Activated CD8-positive, alpha-beta memory T cell treated with anti-CD3 and anti-CD28 coated beads for 48 hours (primary cell): Measurements from ENCODE around the gene FKBP6.
"Not testable (repeated sequence)": the region's sequence is repeated elsewhere in the genome, so short reads cannot be mapped to it uniquely, and the experiment has no call there.

Source experiments
- DNase-seq, 3 experiments: peaks; one replicate each; pipeline ENCODE4 v3.0.0-alpha.2; 2020; ENCODE audit warnings: low read depth in 2 of 3, low spot score in 2 of 3

FKBP6 gene

GRCh38 chr7:73327922-73328321, at the start of gene FKBP6, which contains the start of gene TRIM50:
TSS of gene FKBP6 (plus strand) at chr7:73328161. CDS start at chr7:73328429, 268 bp downstream.
TSS of gene TRIM50 (minus strand) at chr7:73328082. CDS start at chr7:73324787, 3,295 bp downstream.
- not testable (repeated sequence) for DNase-seq

GRCh38 chr7:73297235-73297634, 30.7 kb upstream of the FKBP6 start:
- not testable (repeated sequence) for DNase-seq

- not testable (repeated sequence) for DNase-seq
These were observed 30.3 kb upstream of the FKBP6 start for GRCh38 chr7:73297706-73298105.

- DNase-seq: not testable (repeated sequence)
These were observed 28.1 kb upstream of the FKBP6 start for GRCh38 chr7:73299812-73300211.

GRCh38 chr7:73301108-73301507, 26.9 kb upstream of the FKBP6 start:
- DNase-seq: not testable (repeated sequence)

GRCh38 chr7:73302846-73303245, 25.1 kb upstream of the FKBP6 start:
- not testable (repeated sequence) for DNase-seq

- no peak for DNase-seq
These were observed 24.4 kb upstream of the FKBP6 start for GRCh38 chr7:73303546-73303945.

- no peak for DNase-seq
These were observed 23.9 kb upstream of the FKBP6 start for GRCh38 chr7:73304071-73304470.

GRCh38 chr7:73304612-73305387, 23.2 kb upstream of the FKBP6 start:
- DNase-seq: not testable (repeated sequence)

GRCh38 chr7:73307436-73307835, 20.5 kb upstream of the FKBP6 start:
- no peak for DNase-seq

GRCh38 chr7:73308074-73308664, 19.8 kb upstream of the FKBP6 start:
- no peak for DNase-seq

GRCh38 chr7:73308665-73309214, 19.2 kb upstream of the FKBP6 start, which contains the start of gene NSUN5:
TSS of gene NSUN5 (minus strand) at chr7:73308826. CDS start at chr7:73308790, 36 bp downstream.
- DNase-seq: peak; percentile 74 to 86 (median 78)

GRCh38 chr7:73311421-73311820, 16.5 kb upstream of the FKBP6 start:
- not testable (repeated sequence) for DNase-seq

- DNase-seq: no peak
These were observed 15.0 kb upstream of the FKBP6 start for GRCh38 chr7:73312831-73313520.

GRCh38 chr7:73313521-73313906, 14.4 kb upstream of the FKBP6 start:
- DNase-seq: no peak

GRCh38 chr7:73314271-73314670, 13.7 kb upstream of the FKBP6 start:
- DNase-seq: no peak

- no peak for DNase-seq
These were observed 11.4 kb upstream of the FKBP6 start for GRCh38 chr7:73316521-73316920.

GRCh38 chr7:73318656-73319204, 9.2 kb upstream of the FKBP6 start:
- DNase-seq: not testable (repeated sequence)

- DNase-seq: not testable (repeated sequence)
These were observed 8.4 kb upstream of the FKBP6 start for GRCh38 chr7:73319541-73319940.

- not testable (repeated sequence) for DNase-seq
These were observed 8.0 kb upstream of the FKBP6 start for GRCh38 chr7:73320009-73320408.

- not testable (repeated sequence) for DNase-seq
These were observed 4.4 kb upstream of the FKBP6 start for GRCh38 chr7:73323434-73324080.
